Measurements from ENCODE around the gene ZNF366.

ZNF366 gene

DNA sequence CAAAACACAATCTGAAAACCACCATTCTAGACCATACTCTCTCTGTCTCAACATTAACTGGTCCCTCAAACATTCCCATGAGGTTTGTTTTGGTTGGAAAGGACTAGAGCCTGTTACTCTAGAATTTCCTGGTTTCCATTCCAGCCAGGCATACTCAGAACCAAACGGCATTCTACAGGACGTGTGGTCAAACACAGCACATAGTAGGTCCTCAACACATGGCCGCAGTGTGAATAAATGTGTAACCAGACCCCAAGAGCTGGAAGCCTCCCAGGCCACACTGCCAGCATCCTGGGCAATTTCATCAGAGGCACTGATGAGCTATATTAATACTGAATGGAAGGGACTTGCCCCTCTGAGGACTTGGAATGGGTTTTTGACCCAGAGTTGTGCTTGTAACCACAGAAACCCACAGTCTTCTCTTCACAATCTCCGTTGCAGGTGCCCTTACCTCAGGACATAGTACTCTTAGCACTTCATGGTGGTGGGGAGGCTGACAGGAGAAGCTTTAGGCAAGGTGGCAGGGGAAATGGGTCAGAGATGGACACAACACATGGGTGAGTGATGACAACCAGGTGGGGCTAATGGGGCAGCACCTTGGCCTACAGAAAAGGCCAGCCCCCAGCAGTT, 66.0 kb downstream of the ZNF366 start:
- DNase-seq (ENCODE audit: low read depth in 2 of 2): no peak

DNA sequence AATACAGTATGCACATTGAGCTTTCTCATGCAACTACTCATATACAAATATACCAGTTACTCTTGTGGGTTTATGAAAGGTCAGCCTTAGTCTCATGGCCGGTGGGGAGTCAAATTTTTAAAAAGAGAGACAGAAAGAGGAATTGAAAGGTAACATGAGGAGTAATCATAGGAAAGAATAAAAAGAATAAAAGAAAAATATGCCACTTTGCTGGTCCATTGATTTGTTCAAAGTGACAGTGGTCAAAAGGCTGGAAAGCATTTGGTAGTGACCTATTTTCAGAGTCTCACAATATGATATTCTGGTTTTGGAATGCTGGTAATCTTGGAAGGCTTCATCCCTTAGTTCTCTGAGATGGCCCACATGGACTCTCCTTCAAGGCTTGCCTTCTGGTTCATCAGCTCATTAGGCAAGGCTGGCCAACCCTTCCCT, 67.0 kb downstream of the ZNF366 start:
- DNase-seq (ENCODE audit: low read depth in 2 of 2): no peak

DNA sequence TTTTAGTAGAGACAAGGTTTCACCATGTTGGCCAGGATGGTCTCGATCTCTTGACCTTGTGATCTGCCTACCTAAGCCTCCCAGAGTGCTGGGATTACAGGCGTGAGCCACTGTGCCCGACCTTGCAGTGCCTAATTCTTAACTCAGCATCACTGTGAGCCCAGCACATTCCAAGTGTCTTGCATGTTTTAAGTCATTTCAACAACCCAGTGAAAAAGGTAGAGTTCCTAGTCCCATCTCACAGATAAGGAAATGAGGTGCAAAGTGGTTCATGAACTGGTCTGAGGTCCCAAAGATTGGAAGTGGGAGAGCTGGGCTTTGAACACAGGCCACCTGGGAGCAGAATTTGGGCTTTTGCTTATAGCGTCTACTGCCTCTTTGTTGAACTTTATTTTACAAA, 68.0 kb downstream of the ZNF366 start:
- DNase-seq (ENCODE audit: low read depth in 2 of 2): no peak

DNA sequence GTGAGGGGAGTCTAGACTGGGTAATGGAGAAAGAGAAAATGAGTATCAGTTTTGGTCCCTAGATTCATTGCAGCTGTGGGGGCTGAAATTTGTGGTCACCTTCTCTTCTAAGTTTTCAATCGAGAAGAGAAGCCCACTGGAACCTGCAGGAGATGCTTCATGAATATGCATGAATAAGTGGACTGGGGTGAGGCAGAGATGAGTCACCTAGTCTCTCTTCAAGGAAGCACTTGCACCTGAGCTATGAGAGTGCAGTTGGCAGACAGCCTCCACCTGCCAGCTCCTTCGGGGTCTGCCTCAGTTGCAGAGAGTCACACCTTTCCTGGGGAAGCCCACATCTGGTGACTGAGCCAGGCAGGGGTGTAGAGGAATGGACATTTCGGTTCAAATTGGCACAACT, 69.1 kb downstream of the ZNF366 start:
- DNase-seq (ENCODE audit: low read depth in 2 of 2): no peak

DNA sequence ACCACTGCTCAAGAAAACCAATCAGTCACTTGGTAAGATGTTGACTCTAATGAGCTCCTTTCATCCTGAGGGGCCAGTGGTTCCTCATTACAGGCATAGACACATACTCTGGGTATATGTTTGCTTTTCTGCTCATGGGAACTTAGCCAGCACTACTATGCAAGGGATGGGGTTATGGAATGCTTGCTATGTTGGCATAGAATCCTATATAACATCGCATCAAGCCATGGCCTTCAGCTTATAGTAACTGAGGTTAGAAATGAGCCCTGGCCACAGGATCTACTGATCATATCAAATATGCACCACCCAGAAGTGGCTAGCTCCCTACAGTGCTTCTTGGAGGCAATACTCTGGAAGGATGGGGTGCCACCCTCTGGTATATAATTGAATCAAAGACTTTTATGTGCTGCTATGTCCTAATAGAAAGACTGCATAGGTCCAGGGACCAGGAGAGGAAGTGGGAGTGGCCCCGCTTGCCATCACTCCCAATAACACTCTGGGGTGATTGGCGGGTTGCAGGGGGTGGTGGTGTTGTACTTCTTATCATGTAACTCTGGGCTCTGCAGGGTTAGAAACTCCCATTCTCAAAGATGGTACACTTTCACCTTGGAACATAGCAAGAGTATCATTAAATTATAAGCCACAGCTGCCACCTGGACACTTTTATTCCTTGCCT, 70.3 kb downstream of the ZNF366 start:
- DNase-seq (ENCODE audit: low read depth in 2 of 2): no peak

DNA sequence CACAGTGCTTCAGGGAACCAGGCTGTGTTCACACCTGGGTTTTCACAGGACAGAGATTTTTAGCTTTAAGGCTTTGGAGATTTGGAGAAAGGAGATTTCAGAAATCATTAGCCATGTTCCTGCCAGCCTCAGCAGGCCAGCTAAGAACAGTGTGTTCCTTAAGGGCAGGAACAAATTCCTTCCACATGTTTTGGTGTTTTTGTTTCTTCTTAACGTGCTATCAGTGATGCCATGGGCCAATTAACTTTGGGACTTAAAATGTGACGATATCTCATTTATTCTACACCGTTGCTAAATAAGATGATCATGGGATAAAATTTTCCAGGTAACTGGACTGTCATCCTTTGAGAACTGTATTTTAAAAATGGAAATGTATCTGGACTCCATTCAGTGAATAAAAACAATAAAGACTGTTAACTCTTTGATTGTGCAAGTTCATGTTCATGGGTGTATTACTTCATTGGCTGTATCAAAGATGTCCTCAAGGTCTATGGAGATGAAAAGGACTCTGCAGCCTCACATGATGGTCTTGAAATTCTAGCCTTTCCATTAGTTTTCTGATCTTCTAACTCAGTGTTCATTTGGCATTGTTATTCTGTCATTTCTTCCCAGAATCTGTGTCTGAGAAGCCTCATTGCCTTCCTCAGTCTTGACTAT, 72.3 kb downstream of the ZNF366 start:
- no peak for DNase-seq (ENCODE audit: low read depth in 2 of 2)

DNA sequence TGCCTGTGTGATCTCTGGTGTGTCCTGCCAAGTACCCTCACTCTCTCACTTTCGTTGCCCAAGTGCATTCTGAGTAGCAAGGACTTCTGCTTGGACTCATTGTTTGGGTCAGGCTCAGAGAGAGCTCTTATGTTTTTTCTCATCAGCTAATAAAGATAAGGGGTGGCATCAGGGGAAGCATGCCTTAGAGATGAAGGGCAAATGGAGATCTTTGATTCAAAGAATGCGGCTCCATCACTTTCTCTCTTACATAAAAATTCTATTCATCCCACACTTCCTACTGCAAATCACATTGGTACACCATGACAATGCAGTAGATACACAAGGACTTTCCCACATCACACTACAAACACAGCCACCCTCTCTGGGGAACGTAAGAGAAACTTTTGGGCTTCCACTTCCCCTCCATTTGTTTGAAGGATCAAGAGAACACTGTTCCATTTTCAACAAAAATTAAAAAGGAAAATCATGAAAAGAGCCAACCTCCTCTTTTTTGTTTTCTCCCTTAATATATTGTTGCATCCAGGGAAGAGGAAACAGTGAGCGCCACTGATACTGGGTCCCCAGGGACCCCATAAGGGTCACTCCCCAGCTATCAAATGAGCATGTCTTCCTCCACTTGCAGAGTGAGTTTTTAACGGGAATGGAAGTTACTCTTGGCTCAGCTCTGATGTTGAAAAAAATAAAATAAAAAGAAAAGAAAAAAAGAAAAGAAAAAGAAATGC, 73.0 kb downstream of the ZNF366 start:
- DNase-seq (ENCODE audit: low read depth in 2 of 2): no peak

DNA sequence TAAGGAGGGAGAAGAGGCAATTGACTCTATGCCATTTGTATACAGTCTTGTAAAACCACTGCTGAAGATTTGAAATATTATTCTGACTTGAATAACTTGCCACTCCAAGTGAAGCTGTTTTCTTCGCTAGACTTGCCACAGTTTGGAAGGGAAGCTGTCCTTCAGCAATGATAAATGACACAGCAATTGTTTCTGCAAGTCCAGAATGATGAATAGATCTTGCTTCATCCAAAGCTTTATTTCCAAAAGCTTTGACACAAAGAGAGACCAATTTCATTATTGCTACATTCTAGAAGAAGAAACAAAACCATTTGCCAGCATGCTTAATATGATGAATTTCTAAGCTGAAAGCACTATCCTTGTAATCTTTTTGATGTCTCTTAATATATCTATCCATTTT, 73.7 kb downstream of the ZNF366 start:
- DNase-seq (ENCODE audit: low read depth in 2 of 2): no peak

DNA sequence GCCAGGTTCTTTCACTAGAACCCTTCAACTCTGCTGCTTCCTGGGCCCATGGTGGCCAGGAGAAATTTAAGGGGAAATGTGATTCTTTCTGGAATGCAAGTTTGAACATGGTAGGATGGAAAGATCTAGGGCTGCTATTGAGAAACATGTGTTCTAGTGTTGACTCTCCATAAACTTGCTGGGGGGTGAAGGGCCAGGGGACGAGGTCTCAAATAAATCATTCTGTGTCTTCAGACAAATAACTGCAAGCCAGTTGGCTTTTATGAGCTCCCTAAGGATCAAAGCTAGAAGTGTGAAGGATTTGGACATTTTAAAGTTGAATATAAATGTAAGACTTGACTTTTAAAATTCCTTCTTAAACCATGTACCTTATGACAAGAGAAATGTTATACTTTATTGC, 78.5 kb downstream of the ZNF366 start:
- no peak for DNase-seq (ENCODE audit: low read depth in 2 of 2)

DNA sequence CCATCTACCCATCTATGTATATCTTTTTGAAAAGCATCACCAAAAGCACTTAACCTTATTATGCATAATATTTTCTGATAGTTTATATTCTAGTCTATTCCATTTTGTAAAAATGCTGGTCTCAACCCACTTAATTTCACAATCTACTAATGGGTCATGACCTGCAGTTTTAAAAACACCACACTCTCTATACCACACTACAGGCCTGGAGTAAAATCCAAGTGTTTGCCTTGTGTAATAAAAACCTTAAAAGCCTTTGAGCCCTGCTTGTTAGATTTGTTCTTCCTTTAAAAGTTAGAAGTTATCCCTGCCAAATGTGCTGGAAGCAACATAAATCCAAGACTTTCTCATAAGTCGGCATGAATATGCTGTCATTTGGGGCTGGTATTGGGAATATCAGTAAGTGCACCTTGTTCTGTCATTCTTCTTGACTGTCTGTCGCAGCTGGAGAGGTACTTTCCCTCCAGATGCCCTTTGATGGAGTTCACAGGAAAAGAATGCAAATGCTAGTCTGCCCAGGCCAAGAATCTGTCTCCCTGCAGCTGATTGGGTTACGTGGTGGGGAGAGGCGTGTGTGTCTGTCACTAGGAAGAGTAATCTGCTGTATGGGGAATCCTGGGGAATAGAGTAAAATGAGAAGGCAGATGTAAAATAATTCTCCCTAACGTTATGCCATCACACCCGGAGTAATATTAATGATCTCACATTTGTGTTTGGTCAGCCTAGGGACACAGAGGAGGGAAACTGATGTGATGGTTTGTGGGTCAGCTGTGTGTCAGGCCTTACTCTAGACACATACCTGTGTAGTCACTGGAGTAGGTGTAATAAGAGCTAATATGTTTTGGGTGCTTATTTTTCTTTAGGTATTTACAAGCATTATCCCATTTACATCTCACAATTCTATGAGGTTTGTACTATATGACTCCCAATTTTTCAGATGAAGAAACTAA, 79.4 kb downstream of the ZNF366 start:
- no peak for DNase-seq (ENCODE audit: low read depth in 2 of 2)

DNA sequence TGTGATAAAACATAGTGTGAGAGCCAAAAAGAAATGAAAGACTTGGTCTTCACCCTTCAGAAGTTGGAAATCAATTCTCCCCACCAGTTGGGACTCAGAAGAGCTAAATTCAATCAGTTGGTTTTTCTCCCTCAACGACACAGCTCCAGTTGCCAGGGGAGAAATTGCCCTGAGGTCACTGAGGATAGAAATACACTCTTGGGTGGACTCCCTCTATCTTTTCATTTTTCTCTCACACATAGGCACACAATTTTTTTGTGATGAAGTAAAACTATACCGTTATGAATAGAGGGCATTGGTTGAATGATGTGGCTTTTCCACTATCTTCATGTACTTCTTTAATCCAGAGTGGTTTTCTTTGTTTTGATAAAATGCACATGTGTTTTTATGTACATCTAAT, 80.2 kb downstream of the ZNF366 start:
- no peak for DNase-seq (ENCODE audit: low read depth in 2 of 2)

DNA sequence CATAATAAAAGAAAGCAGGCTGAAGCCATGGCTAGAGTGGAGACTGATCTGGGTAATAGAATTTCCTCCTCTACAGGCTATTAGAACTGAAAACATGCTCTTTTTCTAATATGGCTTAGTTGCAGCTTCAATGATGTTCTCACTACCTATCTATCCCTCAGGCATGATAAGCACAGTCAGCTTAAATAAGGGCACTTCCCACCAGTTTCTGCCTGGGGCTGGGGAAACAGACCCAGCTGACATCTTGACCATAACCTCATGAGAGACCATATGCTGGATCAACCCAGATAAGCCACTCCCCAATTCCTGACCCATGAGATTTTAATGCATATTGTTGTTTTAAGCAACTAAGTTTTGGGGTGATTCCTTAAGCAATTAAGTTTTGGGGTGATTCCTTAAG, 81.2 kb downstream of the ZNF366 start:
- no peak for DNase-seq (ENCODE audit: low read depth in 2 of 2)

DNA sequence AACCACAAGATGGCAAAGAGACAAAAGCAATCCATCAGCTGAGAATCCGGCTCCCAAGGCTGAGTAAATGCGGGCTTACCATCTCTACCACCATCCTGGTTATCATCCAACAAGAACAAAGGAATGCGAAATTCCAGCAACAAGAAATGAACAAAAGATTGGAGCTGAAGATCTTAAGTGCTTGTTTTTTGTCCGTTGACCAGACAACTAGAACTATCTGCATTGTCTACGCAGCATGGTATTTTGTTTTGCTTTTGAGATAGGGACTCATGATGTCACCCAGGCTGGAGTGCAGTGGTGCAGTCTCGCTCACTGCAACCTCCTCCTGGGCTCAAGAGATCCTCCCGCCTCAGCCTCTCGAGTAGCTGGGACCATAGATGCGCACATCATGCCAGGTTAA, 88.9 kb downstream of the ZNF366 start:
- no peak for DNase-seq (ENCODE audit: low read depth in 2 of 2)

DNA sequence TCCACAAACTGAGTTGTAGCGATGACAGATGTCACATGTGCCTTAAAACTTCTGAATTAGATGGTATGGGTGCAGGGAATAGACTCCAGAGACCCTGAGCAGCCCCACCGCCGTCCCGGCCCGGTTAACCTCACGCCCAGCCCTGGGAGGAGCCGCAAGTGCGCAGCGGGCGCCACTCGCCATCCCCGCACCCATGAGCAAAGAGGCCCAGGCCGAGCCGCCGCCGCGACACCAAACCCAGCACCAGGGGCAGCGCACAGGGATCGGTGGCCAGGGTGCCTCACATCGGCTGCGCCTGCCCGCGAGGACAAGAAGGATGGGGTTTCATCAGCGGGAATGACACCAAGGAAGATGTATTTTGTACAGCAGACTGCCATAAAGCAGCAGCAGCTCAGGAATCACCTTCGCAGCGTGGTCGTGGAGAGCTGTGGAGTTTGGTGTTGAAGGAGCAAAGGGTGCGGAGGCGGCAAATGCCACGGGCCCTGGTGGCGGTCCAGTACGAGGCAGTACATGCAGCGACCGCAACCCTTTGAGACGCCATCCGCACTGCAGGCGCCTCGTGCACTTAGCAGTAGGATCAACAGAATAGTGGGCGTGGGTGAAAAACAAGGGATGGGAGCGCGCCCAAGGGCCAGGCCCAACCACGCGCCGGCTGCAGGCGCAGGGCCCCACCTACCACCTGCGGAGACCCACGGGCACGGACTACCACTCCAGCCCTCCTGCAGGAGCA, 89.7 kb downstream of the ZNF366 start:
- no peak for DNase-seq (ENCODE audit: low read depth in 2 of 2)

DNA sequence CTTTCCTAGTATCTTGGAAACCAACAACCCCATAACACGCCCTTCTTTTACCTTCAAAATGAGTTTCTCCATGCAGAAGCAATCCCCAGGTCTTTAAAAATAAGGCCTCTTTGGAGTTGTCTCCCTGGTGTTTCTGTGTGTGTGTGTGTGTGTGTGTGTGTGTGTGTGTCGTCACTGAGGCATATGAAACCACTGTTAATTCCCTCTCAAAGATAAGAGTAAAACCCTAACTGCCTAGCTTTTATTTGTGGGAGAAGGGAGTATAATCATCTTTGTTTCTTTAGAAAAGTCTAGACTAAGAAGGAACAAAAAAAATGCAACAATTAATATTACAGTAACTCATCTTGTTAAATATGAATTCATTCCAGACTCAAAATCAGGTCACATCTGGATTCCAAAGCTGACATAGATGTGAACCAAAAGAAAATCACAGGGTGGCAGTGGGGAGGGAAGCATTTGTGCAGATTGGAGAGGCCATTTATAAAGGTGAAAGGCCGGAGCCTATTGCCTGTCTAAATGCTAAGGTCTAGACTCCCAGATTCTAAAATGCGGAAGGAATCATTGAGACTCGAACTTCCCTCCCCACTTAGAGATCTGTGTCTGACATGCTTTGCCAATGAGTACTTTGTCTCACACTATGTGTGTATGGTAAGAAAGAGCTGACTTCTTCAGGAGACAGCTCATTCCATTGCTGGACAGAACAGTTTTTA, 91.4 kb downstream of the ZNF366 start:
- no peak for DNase-seq (ENCODE audit: low read depth in 2 of 2)

DNA sequence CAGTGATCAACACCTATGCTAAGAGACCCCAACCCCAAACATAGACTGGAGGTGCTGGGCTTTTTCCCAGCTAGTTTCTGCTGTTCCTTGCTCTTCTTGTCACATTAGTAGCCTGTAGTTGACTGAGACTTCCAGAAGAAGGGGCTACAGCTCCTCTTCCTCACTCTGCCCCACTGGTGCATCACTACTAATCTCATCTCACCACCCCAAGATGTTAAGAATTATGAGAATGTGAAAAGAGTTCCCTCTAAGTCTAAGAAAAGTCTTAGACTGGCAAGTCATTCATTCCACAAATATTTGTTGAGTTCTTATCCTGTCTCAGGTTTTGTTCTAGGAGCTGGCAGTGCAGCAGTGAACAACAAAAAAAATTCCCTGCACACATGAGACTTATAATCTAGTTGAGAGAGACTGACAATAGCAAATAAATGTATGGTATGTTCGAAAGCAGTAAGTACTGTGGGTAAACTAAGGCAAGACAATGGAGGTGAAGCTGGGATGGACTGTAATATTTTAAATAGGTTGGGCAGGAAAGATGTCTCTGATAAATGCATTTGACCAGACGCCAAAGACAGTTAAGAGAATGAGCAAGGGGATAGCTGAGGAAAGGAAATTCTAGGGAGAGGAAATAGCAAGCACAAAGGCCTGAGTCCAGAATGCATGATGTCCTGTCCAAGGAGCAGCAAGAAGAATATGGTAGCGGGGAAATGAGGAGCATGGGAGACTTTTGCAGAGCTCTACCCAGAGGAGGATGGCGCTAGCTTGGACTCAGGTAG, 94.7 kb downstream of the ZNF366 start:
- no peak for DNase-seq (ENCODE audit: low read depth in 2 of 2)

DNA sequence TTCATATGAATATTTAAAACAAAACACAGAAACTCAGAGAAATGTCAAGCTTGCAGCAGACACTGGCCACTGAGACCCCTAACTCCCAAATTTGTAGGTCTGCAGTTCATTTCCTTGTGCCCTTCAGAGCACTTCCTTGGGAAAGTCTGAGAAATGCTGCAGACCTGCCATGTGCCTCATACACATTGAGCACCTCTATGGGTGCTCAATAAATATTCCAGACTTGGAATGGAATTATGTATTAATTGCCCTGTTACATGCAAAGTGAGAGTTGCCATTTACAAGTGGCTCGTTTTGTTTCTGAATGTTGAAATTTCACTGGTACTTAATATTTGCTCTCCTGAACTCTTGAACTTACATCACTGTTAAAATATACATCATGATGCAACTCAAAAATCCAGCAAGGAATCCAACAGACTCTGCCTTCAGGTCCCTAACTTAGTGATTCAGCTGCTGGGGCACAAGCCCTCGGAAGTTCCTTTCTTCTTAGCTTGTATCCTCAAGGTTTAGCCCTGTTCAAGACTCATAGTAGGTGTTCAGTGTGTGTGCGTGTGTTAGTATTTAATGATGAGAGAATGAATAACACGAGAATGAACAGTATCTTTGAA, 96.4 kb downstream of the ZNF366 start:
- DNase-seq (ENCODE audit: low read depth in 2 of 2): no peak

DNA sequence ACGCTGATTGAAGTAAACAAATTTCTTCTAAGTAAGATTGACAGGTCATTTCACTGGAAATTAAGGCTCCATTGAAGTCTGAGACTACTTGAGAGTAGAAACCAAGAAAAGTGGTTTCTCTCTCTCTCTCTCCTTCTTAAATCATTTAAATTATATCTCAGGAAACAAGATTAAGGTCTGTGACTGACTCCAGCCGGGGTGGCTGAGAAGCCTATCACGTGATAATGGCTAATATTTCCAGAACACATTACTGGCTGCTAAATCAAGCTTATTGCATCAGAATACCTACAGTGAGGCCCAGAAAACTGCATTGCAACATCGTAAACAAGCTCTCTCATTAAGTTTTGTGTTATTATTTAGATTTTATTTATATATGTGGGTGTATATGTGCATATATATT, 98.6 kb downstream of the ZNF366 start:
- no peak for DNase-seq (ENCODE audit: low read depth in 2 of 2)

DNA sequence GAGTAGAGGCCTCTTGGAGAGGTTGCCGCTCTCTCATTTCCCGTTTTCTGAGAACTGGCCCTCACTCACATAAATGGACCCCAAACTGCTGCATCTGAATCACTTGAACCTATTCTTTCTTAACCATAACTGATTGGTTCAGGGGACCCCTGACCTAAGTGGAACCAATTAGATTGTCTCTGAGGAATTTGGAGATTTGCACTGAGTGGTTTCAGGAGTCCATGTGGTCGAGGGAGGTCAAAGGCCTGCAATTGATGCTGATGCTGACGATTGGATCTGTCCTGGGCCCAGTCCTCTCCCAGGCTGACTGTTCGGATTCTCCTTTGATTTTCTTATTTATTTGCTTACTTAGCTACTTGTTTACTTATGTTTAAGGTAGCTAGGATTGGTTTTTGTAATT, 99.1 kb downstream of the ZNF366 start:
- DNase-seq (ENCODE audit: low read depth in 2 of 2): no peak
